ENCODE measurements around the gene ISCA1.

ISCA1 gene

DNA sequence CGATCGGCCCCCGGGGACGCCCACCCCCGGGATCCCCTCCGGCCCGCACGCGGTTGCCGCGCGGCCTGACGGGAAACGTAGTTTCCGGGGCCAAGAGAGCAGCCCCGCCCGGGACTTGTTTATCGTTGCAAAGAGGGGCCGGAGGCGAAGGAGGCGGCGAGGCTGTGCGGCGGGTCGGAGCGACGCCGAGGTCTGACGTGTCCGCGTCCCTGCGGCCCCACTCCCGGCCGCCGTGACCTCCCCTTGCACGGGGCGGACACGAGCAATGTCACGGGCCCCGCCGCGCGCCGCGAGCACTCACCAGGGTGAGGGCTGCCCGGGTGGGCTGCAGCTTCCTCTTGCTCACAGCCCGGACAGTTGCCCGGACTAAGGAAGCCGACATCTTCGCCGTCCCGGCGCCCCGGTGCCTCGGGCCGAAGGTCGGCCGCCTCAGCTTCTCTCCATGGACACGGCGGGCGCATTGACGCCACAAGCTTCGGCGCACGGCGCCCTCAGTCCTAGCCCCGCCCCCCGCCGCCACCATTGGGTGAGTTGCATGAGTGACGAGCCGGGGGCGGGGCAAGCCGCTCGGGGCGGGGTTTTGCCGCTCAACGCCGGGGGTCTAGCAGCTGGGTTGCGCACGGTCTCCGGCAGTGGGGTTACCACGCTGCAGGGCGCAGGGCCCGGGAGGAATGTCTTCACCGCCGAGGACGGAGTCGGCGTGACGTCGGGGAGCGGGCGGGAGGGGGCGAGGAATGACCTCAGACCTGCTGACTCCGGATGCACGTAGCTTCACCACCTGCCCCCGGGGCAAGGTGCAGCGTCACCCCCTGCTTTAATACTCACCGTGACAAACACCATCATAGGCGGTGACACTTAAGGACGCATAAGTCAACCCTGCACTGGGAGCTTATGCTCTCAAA, at the start of gene ISCA1:
TSS of gene ISCA1 (minus strand) at position 462 of the 902 bp plus-strand sequence. CDS start at position 382, 80 bp downstream.
- Histone ChIP-seq H3K4me3 (ENCODE audit: low read depth in 1 of 5, low read length in 5 of 5) (peak within 1 kb of the TSS; percentile 74 to 99 (median 83)), H3K27ac (ENCODE audit: low read depth, low read length) (peak within 1 kb of the TSS; percentile 97), H3K9me3 (ENCODE audit: control insufficient read depth in 5 of 5, low read length in 5 of 5) (no peaks in the 10 kb centered on the region), H3K9ac (ENCODE audit: low read length in 5 of 5) (peak within 1 kb of the TSS; percentile 89 to 98 (median 96)), H3K4me1 (ENCODE audit: control insufficient read depth in 5 of 5, insufficient read depth in 5 of 5, low read length in 5 of 5) (peaks cover 3 to 38% (median 36%) of the 10 kb centered on the region in 5 donors), H3K36me3 (ENCODE audit: control insufficient read depth in 5 of 5, insufficient read depth in 5 of 5, low read length in 5 of 5) (peaks cover 0 to 3% (median 0%) of the 10 kb centered on the region in 5 donors), H3K27me3 (ENCODE audit: control insufficient read depth in 5 of 5, insufficient read depth in 4 of 5, low read length in 5 of 5) (no peaks in the 10 kb centered on the region)

DNA sequence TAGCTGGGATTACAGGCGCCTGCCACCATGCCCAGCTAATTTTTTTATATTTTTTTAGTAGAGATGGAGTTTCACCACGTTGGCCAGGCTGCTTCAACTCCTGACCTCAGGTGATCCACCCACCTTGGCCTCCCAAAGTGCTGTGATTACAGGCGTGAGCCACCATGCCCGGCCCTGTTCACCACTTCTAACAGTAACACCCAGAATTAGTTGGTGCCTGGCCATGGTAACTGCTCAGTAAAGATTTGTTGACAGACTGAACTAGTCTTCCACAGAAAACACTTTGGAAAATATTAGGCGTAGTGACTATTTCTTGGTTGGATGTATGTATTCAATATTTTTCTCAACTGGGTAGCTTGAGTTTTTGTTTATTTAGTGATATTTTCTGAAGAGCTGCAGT, 47.8 kb upstream of the ISCA1 start:
- Histone ChIP-seq H3K4me1 (ENCODE audit: control insufficient read depth in 5 of 5, insufficient read depth in 5 of 5, low read length in 5 of 5) (no peaks in the 10 kb centered on the region), H3K9ac (ENCODE audit: low read length in 5 of 5) (no peak overlapping the region), H3K27me3 (ENCODE audit: control insufficient read depth in 5 of 5, insufficient read depth in 4 of 5, low read length in 5 of 5) (no peaks in the 10 kb centered on the region), H3K4me3 (ENCODE audit: low read depth in 1 of 5, low read length in 5 of 5) (no peak overlapping the region), H3K27ac (ENCODE audit: low read depth, low read length) (no peak overlapping the region), H3K36me3 (ENCODE audit: control insufficient read depth in 5 of 5, insufficient read depth in 5 of 5, low read length in 5 of 5) (peaks cover 49 to 82% (median 62%) of the 10 kb centered on the region in 5 donors), H3K9me3 (ENCODE audit: control insufficient read depth in 5 of 5, low read length in 5 of 5) (no peaks in the 10 kb centered on the region)

DNA sequence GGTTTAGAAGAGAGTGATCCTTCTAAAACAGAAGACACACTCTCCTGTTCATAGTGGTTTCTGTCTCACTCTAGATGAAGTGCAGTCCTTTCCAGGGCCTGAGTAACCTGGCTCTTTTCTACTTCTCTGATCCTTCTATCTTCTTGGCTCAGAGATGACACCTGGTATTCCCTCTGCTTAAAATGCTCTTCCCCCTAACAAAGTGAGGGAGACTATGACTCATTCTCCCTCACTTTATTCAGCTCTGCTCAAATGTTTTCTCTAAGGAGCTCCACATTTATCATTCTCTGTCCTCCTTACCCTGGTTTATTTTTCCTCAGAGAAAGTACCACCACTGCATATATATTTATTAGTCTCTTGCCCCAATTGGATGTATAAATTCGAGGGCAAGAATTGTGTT, 47.3 kb upstream of the ISCA1 start:
- Histone ChIP-seq H3K36me3 (ENCODE audit: control insufficient read depth in 5 of 5, insufficient read depth in 5 of 5, low read length in 5 of 5) (peaks cover 49 to 82% (median 62%) of the 10 kb centered on the region in 5 donors), H3K4me1 (ENCODE audit: control insufficient read depth in 5 of 5, insufficient read depth in 5 of 5, low read length in 5 of 5) (no peaks in the 10 kb centered on the region), H3K27ac (ENCODE audit: low read depth, low read length) (no peak overlapping the region), H3K9me3 (ENCODE audit: control insufficient read depth in 5 of 5, low read length in 5 of 5) (no peaks in the 10 kb centered on the region), H3K27me3 (ENCODE audit: control insufficient read depth in 5 of 5, insufficient read depth in 4 of 5, low read length in 5 of 5) (no peaks in the 10 kb centered on the region), H3K4me3 (ENCODE audit: low read depth in 1 of 5, low read length in 5 of 5) (no peak overlapping the region), H3K9ac (ENCODE audit: low read length in 5 of 5) (no peak overlapping the region)

DNA sequence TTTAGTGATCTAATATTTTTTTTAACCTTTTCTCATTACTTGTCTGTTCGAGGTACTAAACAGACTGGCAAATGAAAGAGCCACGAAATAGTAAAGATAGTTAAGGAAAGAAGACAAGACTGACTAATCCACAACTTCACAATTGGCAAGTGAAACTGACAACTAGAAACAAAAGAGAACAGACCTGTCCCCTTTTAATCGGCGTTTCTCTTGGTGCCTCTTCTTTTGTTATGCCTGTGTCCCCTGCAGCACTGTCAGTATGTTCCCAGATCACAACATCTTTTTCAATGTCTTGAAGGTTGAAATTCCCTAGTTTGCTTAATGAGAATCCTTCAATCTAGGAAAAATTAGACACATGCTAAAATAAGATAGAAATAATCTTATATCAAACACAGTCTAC, 45.8 kb upstream of the ISCA1 start:
- H3K4me3 ChIP-seq (ENCODE audit: low read depth in 1 of 5, low read length in 5 of 5): no peak overlapping the region
- no peaks in the 10 kb centered on the region for H3K4me1 ChIP-seq (ENCODE audit: control insufficient read depth in 5 of 5, insufficient read depth in 5 of 5, low read length in 5 of 5)
- no peaks in the 10 kb centered on the region for H3K27me3 ChIP-seq (ENCODE audit: control insufficient read depth in 5 of 5, insufficient read depth in 4 of 5, low read length in 5 of 5)
- H3K36me3 ChIP-seq (ENCODE audit: control insufficient read depth in 5 of 5, insufficient read depth in 5 of 5, low read length in 5 of 5): peaks cover 52 to 85% (median 64%) of the 10 kb centered on the region in 5 donors
- H3K27ac ChIP-seq (ENCODE audit: low read depth, low read length): no peak overlapping the region
- no peaks in the 10 kb centered on the region for H3K9me3 ChIP-seq (ENCODE audit: control insufficient read depth in 5 of 5, low read length in 5 of 5)
- no peak overlapping the region for H3K9ac ChIP-seq (ENCODE audit: low read length in 5 of 5)

DNA sequence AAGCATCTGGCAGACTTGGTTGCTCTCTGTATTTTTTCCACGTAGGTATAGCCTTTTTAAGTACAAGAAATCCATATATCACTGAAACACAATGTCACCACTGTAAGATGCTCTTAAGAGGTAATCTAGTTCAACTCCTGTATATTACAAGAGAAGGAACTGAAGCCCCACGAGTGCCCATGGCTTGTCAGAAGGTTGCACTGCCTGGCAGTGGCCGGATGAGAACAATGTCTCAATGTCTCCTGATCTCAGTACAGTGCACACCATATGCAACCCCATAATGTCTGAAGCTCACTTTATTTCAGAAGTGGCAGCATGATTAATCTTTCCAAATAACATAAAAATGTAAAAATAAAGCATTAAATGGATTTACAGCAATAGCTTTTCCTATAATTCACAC, 44.2 kb upstream of the ISCA1 start:
- no peaks in the 10 kb centered on the region for H3K9me3 ChIP-seq (ENCODE audit: control insufficient read depth in 5 of 5, low read length in 5 of 5)
- no peak overlapping the region for H3K27ac ChIP-seq (ENCODE audit: low read depth, low read length)
- H3K27me3 ChIP-seq (ENCODE audit: control insufficient read depth in 5 of 5, insufficient read depth in 4 of 5, low read length in 5 of 5): no peaks in the 10 kb centered on the region
- no peak overlapping the region for H3K4me3 ChIP-seq (ENCODE audit: low read depth in 1 of 5, low read length in 5 of 5)
- no peak overlapping the region for H3K9ac ChIP-seq (ENCODE audit: low read length in 5 of 5)
- H3K36me3 ChIP-seq (ENCODE audit: control insufficient read depth in 5 of 5, insufficient read depth in 5 of 5, low read length in 5 of 5): peaks cover 62 to 93% (median 68%) of the 10 kb centered on the region in 5 donors
- no peaks in the 10 kb centered on the region for H3K4me1 ChIP-seq (ENCODE audit: control insufficient read depth in 5 of 5, insufficient read depth in 5 of 5, low read length in 5 of 5)

DNA sequence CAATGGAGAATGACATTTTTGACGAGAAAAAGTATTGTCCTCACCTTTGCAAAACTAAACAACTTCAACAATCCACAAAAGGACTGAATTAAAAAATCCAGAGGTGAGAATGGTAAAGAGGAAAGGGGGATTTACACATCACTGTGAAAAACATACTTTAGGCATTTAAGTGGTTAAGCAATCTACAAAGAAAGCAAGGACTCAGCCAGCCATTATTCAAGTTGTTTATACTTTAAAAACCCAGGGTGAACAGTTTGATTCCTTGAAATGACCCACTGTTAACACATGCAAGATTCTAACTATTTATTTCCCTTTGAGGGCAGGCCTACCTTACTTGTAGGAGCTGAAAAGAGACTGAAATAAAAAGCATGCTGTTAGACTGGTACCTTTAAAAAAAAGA, 42.6 kb upstream of the ISCA1 start:
- Histone ChIP-seq H3K9ac (ENCODE audit: low read length in 5 of 5) (no peak overlapping the region), H3K36me3 (ENCODE audit: control insufficient read depth in 5 of 5, insufficient read depth in 5 of 5, low read length in 5 of 5) (peaks cover 69 to 93% (median 76%) of the 10 kb centered on the region in 5 donors), H3K9me3 (ENCODE audit: control insufficient read depth in 5 of 5, low read length in 5 of 5) (no peaks in the 10 kb centered on the region), H3K27ac (ENCODE audit: low read depth, low read length) (no peak overlapping the region), H3K4me1 (ENCODE audit: control insufficient read depth in 5 of 5, insufficient read depth in 5 of 5, low read length in 5 of 5) (no peaks in the 10 kb centered on the region), H3K27me3 (ENCODE audit: control insufficient read depth in 5 of 5, insufficient read depth in 4 of 5, low read length in 5 of 5) (no peaks in the 10 kb centered on the region), H3K4me3 (ENCODE audit: low read depth in 1 of 5, low read length in 5 of 5) (no peak overlapping the region)

DNA sequence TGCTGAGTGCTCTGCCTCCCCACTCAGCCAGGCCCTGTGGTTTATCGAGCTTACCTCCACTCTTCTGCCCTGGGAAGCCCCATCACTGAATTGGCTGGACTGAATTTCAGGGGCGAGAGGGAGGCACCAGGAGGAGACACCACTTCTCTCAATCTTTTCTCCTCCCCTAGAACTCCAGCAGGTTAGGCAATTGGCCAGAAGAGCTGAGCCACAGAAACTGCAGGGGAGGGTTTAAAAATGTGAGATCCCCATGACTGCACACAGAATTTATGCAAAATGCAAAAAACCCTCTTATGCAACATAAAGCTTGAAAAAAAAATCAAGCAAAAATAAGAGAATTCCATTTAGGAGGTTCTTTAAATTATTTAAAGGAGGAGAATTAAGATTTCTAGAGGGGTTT, 42.0 kb upstream of the ISCA1 start:
- Histone ChIP-seq H3K9ac (ENCODE audit: low read length in 5 of 5) (no peak overlapping the region), H3K36me3 (ENCODE audit: control insufficient read depth in 5 of 5, insufficient read depth in 5 of 5, low read length in 5 of 5) (peaks cover 67 to 93% (median 77%) of the 10 kb centered on the region in 5 donors), H3K9me3 (ENCODE audit: control insufficient read depth in 5 of 5, low read length in 5 of 5) (no peaks in the 10 kb centered on the region), H3K4me1 (ENCODE audit: control insufficient read depth in 5 of 5, insufficient read depth in 5 of 5, low read length in 5 of 5) (no peaks in the 10 kb centered on the region), H3K27ac (ENCODE audit: low read depth, low read length) (no peak overlapping the region), H3K27me3 (ENCODE audit: control insufficient read depth in 5 of 5, insufficient read depth in 4 of 5, low read length in 5 of 5) (no peaks in the 10 kb centered on the region), H3K4me3 (ENCODE audit: low read depth in 1 of 5, low read length in 5 of 5) (no peak overlapping the region)

DNA sequence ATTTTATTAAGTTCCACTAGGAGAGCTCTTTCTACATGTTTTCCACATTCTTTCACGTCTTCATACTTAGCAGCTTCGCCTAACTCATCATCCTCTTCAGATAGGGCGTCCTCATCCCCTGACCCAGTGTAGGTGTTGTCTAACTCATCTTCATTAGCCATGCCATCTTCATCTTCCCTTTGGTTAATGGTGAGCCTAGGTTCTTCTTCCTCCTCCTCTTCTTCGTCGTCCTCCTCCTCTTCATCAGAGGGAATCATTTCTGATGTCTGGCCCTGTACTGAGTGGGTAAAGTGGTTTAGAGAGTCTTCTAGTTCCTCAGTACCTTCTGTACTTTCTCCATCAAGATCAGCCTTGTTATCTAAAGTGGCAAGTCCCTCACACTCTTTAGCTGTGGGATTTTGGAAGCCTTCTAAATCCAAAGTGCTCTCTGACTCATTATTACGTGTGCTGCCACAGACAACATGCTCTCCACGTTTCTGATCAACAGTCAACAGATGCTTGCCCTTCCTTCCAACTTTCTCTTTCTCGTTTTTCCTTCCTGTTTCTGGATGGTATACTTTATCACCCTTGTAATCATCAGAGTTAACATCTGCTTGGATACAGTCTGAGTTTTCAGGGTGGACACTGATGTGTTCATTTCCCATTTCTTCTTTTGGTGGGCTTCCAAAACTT, 40.8 kb upstream of the ISCA1 start:
- no peak overlapping the region for H3K9ac ChIP-seq (ENCODE audit: low read length in 5 of 5)
- no peaks in the 10 kb centered on the region for H3K27me3 ChIP-seq (ENCODE audit: control insufficient read depth in 5 of 5, insufficient read depth in 4 of 5, low read length in 5 of 5)
- H3K4me3 ChIP-seq (ENCODE audit: low read depth in 1 of 5, low read length in 5 of 5): no peak overlapping the region
- H3K36me3 ChIP-seq (ENCODE audit: control insufficient read depth in 5 of 5, insufficient read depth in 5 of 5, low read length in 5 of 5): peaks cover 70 to 98% (median 84%) of the 10 kb centered on the region in 5 donors
- no peaks in the 10 kb centered on the region for H3K4me1 ChIP-seq (ENCODE audit: control insufficient read depth in 5 of 5, insufficient read depth in 5 of 5, low read length in 5 of 5)
- no peak overlapping the region for H3K27ac ChIP-seq (ENCODE audit: low read depth, low read length)
- no peaks in the 10 kb centered on the region for H3K9me3 ChIP-seq (ENCODE audit: control insufficient read depth in 5 of 5, low read length in 5 of 5)

DNA sequence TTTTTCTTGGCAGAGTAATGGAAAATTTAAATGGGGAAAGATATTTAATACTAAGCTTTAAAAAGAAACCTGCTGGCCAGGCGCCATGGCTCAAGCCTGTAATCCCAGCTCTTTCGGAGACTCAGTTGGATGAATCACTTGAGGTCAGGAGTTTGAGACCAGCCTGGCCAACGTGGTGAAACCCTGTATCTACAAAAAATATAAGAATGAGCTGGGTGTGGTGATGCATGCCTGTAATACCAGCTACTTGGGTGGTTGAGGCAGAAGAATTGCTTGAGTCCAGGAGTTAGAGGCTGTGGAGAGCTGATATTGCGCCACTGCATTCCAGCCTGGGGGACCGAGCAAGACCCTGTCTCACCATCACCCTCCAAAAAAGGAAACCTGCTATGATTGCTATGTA, 39.0 kb upstream of the ISCA1 start:
- no peak overlapping the region for H3K27ac ChIP-seq (ENCODE audit: low read depth, low read length)
- H3K27me3 ChIP-seq (ENCODE audit: control insufficient read depth in 5 of 5, insufficient read depth in 4 of 5, low read length in 5 of 5): no peaks in the 10 kb centered on the region
- peaks cover 68 to 95% (median 82%) of the 10 kb centered on the region in 5 donors for H3K36me3 ChIP-seq (ENCODE audit: control insufficient read depth in 5 of 5, insufficient read depth in 5 of 5, low read length in 5 of 5)

DNA sequence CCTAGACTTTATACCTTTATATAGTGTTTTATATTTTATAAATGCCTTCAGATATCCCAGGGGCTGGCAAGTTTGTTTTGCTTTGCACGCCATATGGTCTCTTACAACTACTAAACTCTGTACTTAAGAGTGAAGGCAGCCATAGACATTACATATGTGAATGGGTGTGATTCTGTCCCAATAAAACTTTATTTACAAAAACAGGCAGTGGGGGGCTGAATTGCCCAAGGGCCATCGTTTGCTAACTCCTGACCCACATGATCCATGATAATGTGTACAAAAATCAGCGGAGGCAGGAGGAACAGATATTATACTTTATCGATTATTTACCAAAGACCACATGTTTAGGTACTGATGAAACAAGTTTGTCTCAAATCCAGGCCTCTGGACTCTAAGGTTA, 35.8 kb upstream of the ISCA1 start:
- H3K9me3 ChIP-seq (ENCODE audit: control insufficient read depth in 5 of 5, low read length in 5 of 5): no peaks in the 10 kb centered on the region
- H3K4me3 ChIP-seq (ENCODE audit: low read depth in 1 of 5, low read length in 5 of 5): no peak overlapping the region
- H3K4me1 ChIP-seq (ENCODE audit: control insufficient read depth in 5 of 5, insufficient read depth in 5 of 5, low read length in 5 of 5): peaks cover 0 to 5% (median 0%) of the 10 kb centered on the region in 5 donors
- H3K27ac ChIP-seq (ENCODE audit: low read depth, low read length): no peak overlapping the region
- H3K27me3 ChIP-seq (ENCODE audit: control insufficient read depth in 5 of 5, insufficient read depth in 4 of 5, low read length in 5 of 5): no peaks in the 10 kb centered on the region
- H3K9ac ChIP-seq (ENCODE audit: low read length in 5 of 5): no peak overlapping the region
- H3K36me3 ChIP-seq (ENCODE audit: control insufficient read depth in 5 of 5, insufficient read depth in 5 of 5, low read length in 5 of 5): peaks cover 60 to 94% (median 70%) of the 10 kb centered on the region in 5 donors

More for the DNA sequence above, 39.0 kb upstream of the ISCA1 start:
- H3K9me3 ChIP-seq (ENCODE audit: control insufficient read depth in 5 of 5, low read length in 5 of 5): no peaks in the 10 kb centered on the region
- H3K4me1 ChIP-seq (ENCODE audit: control insufficient read depth in 5 of 5, insufficient read depth in 5 of 5, low read length in 5 of 5): no peaks in the 10 kb centered on the region
- no peak overlapping the region for H3K9ac ChIP-seq (ENCODE audit: low read length in 5 of 5)
- H3K4me3 ChIP-seq (ENCODE audit: low read depth in 1 of 5, low read length in 5 of 5): no peak overlapping the region
